ENCODE measurements around the gene RAB5IF. TPM values are rescaled to one million over a fixed set of nuclear protein-coding genes. Genes with fewer than 3 reads are reported as not detected.

RAB5IF gene
- total and polyA plus RNA-seq, 2 of the 8 experiments (the other 6 are each of a cell fraction or from before 2014, with no cell fraction given): 95.5 to 148 TPM

DNA sequence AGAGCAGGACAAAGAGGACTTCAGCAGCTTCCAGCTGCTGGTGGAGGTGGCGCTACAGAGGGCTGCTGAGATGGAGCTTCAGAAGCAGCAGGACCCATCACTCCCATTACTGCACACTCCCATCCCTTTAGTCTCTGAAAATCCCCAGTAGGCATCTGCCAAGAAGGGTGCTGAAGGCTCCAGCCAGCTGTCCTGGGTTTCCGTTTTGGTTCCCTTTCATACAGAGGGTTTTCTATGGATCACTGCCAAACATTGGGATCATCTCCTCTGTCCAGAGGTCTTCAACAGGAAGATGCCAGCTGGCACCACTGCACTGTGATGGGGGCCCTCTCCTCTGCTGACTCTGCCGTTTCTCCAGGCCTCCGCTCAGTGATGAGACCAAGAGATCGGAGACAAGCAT, 14.3 kb upstream of the RAB5IF start (continued):
- TF ChIP-seq, protein P1, sequence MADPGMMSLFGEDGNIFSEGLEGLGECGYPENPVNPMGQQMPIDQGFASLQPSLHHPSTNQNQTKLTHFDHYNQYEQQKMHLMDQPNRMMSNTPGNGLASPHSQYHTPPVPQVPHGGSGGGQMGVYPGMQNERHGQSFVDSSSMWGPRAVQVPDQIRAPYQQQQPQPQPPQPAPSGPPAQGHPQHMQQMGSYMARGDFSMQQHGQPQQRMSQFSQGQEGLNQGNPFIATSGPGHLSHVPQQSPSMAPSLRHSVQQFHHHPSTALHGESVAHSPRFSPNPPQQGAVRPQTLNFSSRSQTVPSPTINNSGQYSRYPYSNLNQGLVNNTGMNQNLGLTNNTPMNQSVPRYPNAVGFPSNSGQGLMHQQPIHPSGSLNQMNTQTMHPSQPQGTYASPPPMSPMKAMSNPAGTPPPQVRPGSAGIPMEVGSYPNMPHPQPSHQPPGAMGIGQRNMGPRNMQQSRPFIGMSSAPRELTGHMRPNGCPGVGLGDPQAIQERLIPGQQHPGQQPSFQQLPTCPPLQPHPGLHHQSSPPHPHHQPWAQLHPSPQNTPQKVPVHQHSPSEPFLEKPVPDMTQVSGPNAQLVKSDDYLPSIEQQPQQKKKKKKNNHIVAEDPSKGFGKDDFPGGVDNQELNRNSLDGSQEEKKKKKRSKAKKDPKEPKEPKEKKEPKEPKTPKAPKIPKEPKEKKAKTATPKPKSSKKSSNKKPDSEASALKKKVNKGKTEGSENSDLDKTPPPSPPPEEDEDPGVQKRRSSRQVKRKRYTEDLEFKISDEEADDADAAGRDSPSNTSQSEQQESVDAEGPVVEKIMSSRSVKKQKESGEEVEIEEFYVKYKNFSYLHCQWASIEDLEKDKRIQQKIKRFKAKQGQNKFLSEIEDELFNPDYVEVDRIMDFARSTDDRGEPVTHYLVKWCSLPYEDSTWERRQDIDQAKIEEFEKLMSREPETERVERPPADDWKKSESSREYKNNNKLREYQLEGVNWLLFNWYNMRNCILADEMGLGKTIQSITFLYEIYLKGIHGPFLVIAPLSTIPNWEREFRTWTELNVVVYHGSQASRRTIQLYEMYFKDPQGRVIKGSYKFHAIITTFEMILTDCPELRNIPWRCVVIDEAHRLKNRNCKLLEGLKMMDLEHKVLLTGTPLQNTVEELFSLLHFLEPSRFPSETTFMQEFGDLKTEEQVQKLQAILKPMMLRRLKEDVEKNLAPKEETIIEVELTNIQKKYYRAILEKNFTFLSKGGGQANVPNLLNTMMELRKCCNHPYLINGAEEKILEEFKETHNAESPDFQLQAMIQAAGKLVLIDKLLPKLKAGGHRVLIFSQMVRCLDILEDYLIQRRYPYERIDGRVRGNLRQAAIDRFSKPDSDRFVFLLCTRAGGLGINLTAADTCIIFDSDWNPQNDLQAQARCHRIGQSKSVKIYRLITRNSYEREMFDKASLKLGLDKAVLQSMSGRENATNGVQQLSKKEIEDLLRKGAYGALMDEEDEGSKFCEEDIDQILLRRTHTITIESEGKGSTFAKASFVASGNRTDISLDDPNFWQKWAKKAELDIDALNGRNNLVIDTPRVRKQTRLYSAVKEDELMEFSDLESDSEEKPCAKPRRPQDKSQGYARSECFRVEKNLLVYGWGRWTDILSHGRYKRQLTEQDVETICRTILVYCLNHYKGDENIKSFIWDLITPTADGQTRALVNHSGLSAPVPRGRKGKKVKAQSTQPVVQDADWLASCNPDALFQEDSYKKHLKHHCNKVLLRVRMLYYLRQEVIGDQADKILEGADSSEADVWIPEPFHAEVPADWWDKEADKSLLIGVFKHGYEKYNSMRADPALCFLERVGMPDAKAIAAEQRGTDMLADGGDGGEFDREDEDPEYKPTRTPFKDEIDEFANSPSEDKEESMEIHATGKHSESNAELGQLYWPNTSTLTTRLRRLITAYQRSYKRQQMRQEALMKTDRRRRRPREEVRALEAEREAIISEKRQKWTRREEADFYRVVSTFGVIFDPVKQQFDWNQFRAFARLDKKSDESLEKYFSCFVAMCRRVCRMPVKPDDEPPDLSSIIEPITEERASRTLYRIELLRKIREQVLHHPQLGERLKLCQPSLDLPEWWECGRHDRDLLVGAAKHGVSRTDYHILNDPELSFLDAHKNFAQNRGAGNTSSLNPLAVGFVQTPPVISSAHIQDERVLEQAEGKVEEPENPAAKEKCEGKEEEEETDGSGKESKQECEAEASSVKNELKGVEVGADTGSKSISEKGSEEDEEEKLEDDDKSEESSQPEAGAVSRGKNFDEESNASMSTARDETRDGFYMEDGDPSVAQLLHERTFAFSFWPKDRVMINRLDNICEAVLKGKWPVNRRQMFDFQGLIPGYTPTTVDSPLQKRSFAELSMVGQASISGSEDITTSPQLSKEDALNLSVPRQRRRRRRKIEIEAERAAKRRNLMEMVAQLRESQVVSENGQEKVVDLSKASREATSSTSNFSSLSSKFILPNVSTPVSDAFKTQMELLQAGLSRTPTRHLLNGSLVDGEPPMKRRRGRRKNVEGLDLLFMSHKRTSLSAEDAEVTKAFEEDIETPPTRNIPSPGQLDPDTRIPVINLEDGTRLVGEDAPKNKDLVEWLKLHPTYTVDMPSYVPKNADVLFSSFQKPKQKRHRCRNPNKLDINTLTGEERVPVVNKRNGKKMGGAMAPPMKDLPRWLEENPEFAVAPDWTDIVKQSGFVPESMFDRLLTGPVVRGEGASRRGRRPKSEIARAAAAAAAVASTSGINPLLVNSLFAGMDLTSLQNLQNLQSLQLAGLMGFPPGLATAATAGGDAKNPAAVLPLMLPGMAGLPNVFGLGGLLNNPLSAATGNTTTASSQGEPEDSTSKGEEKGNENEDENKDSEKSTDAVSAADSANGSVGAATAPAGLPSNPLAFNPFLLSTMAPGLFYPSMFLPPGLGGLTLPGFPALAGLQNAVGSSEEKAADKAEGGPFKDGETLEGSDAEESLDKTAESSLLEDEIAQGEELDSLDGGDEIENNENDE (IDR thresholded peaks at IDR 0.05; ENCODE audit: insufficient replicate concordance, low read length): no peak
- TF ChIP-seq SIRT6 (IDR thresholded peaks at IDR 0.05; ENCODE audit: low read length): no peak
